ENCODE results near the gene SLC43A1.
A peak's percentile ranks its signal among the peaks of the same experiment; 100 is the strongest.
"Not testable (repeated sequence)": the region's sequence is repeated elsewhere in the genome, so short reads cannot be mapped to it uniquely, and the experiment has no call there.

Gene SLC43A1

GRCh38 chr11:57541169-57541568 lies 25.7 kb upstream of the SLC43A1 start:
- DNase-seq (ENCODE audit: low spot score in 2 of 2) (no peak), ATAC-seq (ENCODE audit: low read depth) (no peak)
- H3K27me3 Mint-ChIP-seq: no peaks in the 10 kb centered on the region
- H3K4me1 Mint-ChIP-seq: no peaks in the 10 kb centered on the region
- H3K9me3 Mint-ChIP-seq: no peaks in the 10 kb centered on the region
- H3K27ac Mint-ChIP-seq: no peak overlapping the region
- H3K4me3 Mint-ChIP-seq: no peak overlapping the region
- H3K36me3 Mint-ChIP-seq: peaks cover 2% of the 10 kb centered on the region

GRCh38 chr11:57539342-57539741 lies 23.8 kb upstream of the SLC43A1 start:
- no peaks in the 10 kb centered on the region for H3K4me1 Mint-ChIP-seq
- no peaks in the 10 kb centered on the region for H3K27me3 Mint-ChIP-seq
- H3K9me3 Mint-ChIP-seq: no peaks in the 10 kb centered on the region
- DNase-seq (ENCODE audit: low spot score in 2 of 2): no peak
- H3K36me3 Mint-ChIP-seq: peaks cover 2% of the 10 kb centered on the region
- no peak overlapping the region for H3K27ac Mint-ChIP-seq
- H3K4me3 Mint-ChIP-seq: no peak overlapping the region
- no peak for ATAC-seq (ENCODE audit: low read depth)

- Mint-ChIP-seq H3K27ac (no peak within 1 kb of the TSS), H3K4me1 (no peaks in the 10 kb centered on the region), H3K9me3 (no peaks in the 10 kb centered on the region), H3K4me3 (no peak within 1 kb of the TSS), H3K27me3 (no peaks in the 10 kb centered on the region), H3K36me3 (peaks cover 5% of the 10 kb centered on the region)
- ATAC-seq (ENCODE audit: low read depth): no peak
- no peak for DNase-seq (ENCODE audit: low spot score in 2 of 2)
Measured at GRCh38 chr11:57536947-57537619, 21.6 kb upstream of the SLC43A1 start, which contains the start of gene SMTNL1. Gene SMTNL1, plus strand, starts transcription at chr11:57537595. Its CDS starts 5,048 bp downstream, at chr11:57542643.

- ATAC-seq (ENCODE audit: low read depth); H3K4me3 Mint-ChIP-seq; H3K9me3 Mint-ChIP-seq; H3K27me3 Mint-ChIP-seq; DNase-seq (ENCODE audit: low spot score in 2 of 2); H3K36me3 Mint-ChIP-seq; H3K27ac Mint-ChIP-seq: not testable (repeated sequence)
- peaks cover 12% of the 10 kb centered on the region for H3K4me1 Mint-ChIP-seq
Measured at GRCh38 chr11:57534449-57534848, 18.9 kb upstream of the SLC43A1 start.

- Mint-ChIP-seq H3K9me3 (no peaks in the 10 kb centered on the region), H3K36me3 (peaks cover 2% of the 10 kb centered on the region), H3K27me3 (no peaks in the 10 kb centered on the region), H3K4me3 (peak within 1 kb of the TSS; percentile 94), H3K27ac (peak within 1 kb of the TSS; percentile 95), H3K4me1 (peaks cover 16% of the 10 kb centered on the region)
- peak; percentile 88 for ATAC-seq (ENCODE audit: low read depth)
- DNase-seq (ENCODE audit: low spot score in 2 of 2): peak; percentile 72 to 88
Measured at GRCh38 chr11:57530596-57531507, 15.3 kb upstream of the SLC43A1 start, which contains the start of gene TIMM10. Gene TIMM10, minus strand, starts transcription at chr11:57530754. Its CDS starts 565 bp downstream, at chr11:57530189.

- ATAC-seq (ENCODE audit: low read depth) (no peak), DNase-seq (ENCODE audit: low spot score in 2 of 2) (no peak)
- no peaks in the 10 kb centered on the region for H3K9me3 Mint-ChIP-seq
- no peaks in the 10 kb centered on the region for H3K27me3 Mint-ChIP-seq
- peak overlapping the region; percentile 94 for H3K4me3 Mint-ChIP-seq
- peaks cover 16% of the 10 kb centered on the region for H3K4me1 Mint-ChIP-seq
- peak overlapping the region; percentile 95 for H3K27ac Mint-ChIP-seq
- peaks cover 2% of the 10 kb centered on the region for H3K36me3 Mint-ChIP-seq
Measured at GRCh38 chr11:57530215-57530595, 14.7 kb upstream of the SLC43A1 start.

- peaks cover 2% of the 10 kb centered on the region for H3K36me3 Mint-ChIP-seq
- no peak overlapping the region for H3K4me3 Mint-ChIP-seq
- no peak for ATAC-seq (ENCODE audit: low read depth)
- no peak overlapping the region for H3K27ac Mint-ChIP-seq
- H3K9me3 Mint-ChIP-seq: no peaks in the 10 kb centered on the region
- DNase-seq (ENCODE audit: low spot score in 2 of 2): no peak
- H3K4me1 Mint-ChIP-seq: peaks cover 16% of the 10 kb centered on the region
- H3K27me3 Mint-ChIP-seq: no peaks in the 10 kb centered on the region
Measured at GRCh38 chr11:57529012-57529411, 13.5 kb upstream of the SLC43A1 start.

- no peak for ATAC-seq (ENCODE audit: low read depth)
- Mint-ChIP-seq H3K36me3 (no peaks in the 10 kb centered on the region), H3K4me1 (peaks cover 16% of the 10 kb centered on the region), H3K27me3 (no peaks in the 10 kb centered on the region), H3K27ac (no peak overlapping the region), H3K9me3 (no peaks in the 10 kb centered on the region), H3K4me3 (no peak overlapping the region)
- peak; percentile 70 to 76 for DNase-seq (ENCODE audit: low spot score in 2 of 2)
Measured at GRCh38 chr11:57527056-57527631, 11.6 kb upstream of the SLC43A1 start.

- Mint-ChIP-seq H3K27ac (no peak overlapping the region), H3K4me3 (no peak overlapping the region), H3K36me3 (no peaks in the 10 kb centered on the region), H3K4me1 (peaks cover 8% of the 10 kb centered on the region), H3K27me3 (no peaks in the 10 kb centered on the region), H3K9me3 (no peaks in the 10 kb centered on the region)
- no peak for ATAC-seq (ENCODE audit: low read depth)
- no peak for DNase-seq (ENCODE audit: low spot score in 2 of 2)
Measured at GRCh38 chr11:57523419-57523818, 7.9 kb upstream of the SLC43A1 start.

- Mint-ChIP-seq H3K27ac (no peak overlapping the region), H3K4me1 (peaks cover 5% of the 10 kb centered on the region), H3K36me3 (no peaks in the 10 kb centered on the region), H3K4me3 (no peak overlapping the region), H3K27me3 (peaks cover 2% of the 10 kb centered on the region), H3K9me3 (no peaks in the 10 kb centered on the region)
- ATAC-seq (ENCODE audit: low read depth): no peak
- no peak for DNase-seq (ENCODE audit: low spot score in 2 of 2)
Measured at GRCh38 chr11:57521116-57521515, 5.6 kb upstream of the SLC43A1 start.

- Mint-ChIP-seq H3K36me3 (no peaks in the 10 kb centered on the region), H3K9me3 (no peaks in the 10 kb centered on the region), H3K27ac (peak overlapping the region; percentile 56), H3K4me1 (peaks cover 21% of the 10 kb centered on the region), H3K4me3 (peak overlapping the region; percentile 100), H3K27me3 (peaks cover 2% of the 10 kb centered on the region)
- no peak for DNase-seq (ENCODE audit: low spot score in 2 of 2)
- ATAC-seq (ENCODE audit: low read depth): peak; percentile 3
Measured at GRCh38 chr11:57516061-57516443, 550 bp upstream of the SLC43A1 start.

- ATAC-seq (ENCODE audit: low read depth): peak; percentile 35
Measured at GRCh38 chr11:57514538-57515331, 767 bp downstream of the SLC43A1 start.

GRCh38 chr11:57513911-57514537 lies 1.5 kb downstream of the SLC43A1 start:
- Mint-ChIP-seq H3K36me3 (no peaks in the 10 kb centered on the region), H3K4me3 (peak overlapping the region; percentile 100), H3K4me1 (peaks cover 21% of the 10 kb centered on the region), H3K9me3 (no peaks in the 10 kb centered on the region), H3K27me3 (peaks cover 2% of the 10 kb centered on the region), H3K27ac (no peak overlapping the region)
- peak; percentile 51 for ATAC-seq (ENCODE audit: low read depth)
- DNase-seq (ENCODE audit: low spot score in 2 of 2): peak in 1 of 2 donors; percentile 33

More at GRCh38 chr11:57514538-57515331, 767 bp downstream of the SLC43A1 start:
- H3K27ac Mint-ChIP-seq: peak overlapping the region; percentile 42
- peak in 1 of 2 donors; percentile 29 for DNase-seq (ENCODE audit: low spot score in 2 of 2)
- H3K36me3 Mint-ChIP-seq: no peaks in the 10 kb centered on the region
- no peaks in the 10 kb centered on the region for H3K9me3 Mint-ChIP-seq
- H3K27me3 Mint-ChIP-seq: peaks cover 2% of the 10 kb centered on the region
- peaks cover 21% of the 10 kb centered on the region for H3K4me1 Mint-ChIP-seq
- peak overlapping the region; percentile 100 for H3K4me3 Mint-ChIP-seq

All from memory B cell (primary cell).